ENCODE results near the gene FAM13A.

GRCh38 chr4:88908003-88908402 is 149.0 kb downstream of the FAM13A start:
- TF ChIP-seq CTCF (IDR thresholded peaks at IDR 0.05) (no peak), POLR2A (IDR thresholded peaks at IDR 0.05) (no peak)

All from uterus (tissue), 2 donors.